H9 (cell line): ENCODE data around the gene WDR7. TPM values are rescaled to one million over a fixed set of nuclear protein-coding genes. Genes with fewer than 3 reads are reported as not detected.
A peak's percentile ranks its signal among the peaks of the same experiment; 100 is the strongest.

Experiments used
- DNase-seq: peaks from one replicate; pipeline ENCODE4 v3.0.0-alpha.2; 2017
- H2AFZ ChIP-seq: one replicate; pipeline ENCODE4 v1.6.1; 2013; ENCODE audit warnings: mild to moderate bottlenecking, low read length, control low read depth, moderate library complexity
- H2AK5ac ChIP-seq: 2 replicates; pipeline ENCODE4 v1.6.1; 2013; ENCODE audit warnings: low read length, control low read depth, mixed read lengths; ENCODE audit not compliant: insufficient read length
- H2BK120ac ChIP-seq: one replicate; pipeline ENCODE4 v1.6.1; 2013; ENCODE audit warnings: low read depth, mild to moderate bottlenecking, low read length, control low read depth, inconsistent platforms; ENCODE audit not compliant: poor library complexity, severe bottlenecking
- H2BK12ac ChIP-seq: 2 replicates; pipeline ENCODE4 v1.6.1; 2013; ENCODE audit warnings: low read length, control low read depth, mixed read lengths, low read depth; ENCODE audit not compliant: insufficient read length
- H2BK15ac ChIP-seq: 2 replicates; pipeline ENCODE4 v1.6.1; 2013; ENCODE audit warnings: low read depth, low read length, control low read depth
- H2BK20ac ChIP-seq: one replicate; pipeline ENCODE4 v1.6.1; 2013; ENCODE audit warnings: low read depth, mild to moderate bottlenecking, low read length, control low read depth, inconsistent platforms; ENCODE audit not compliant: poor library complexity, severe bottlenecking
- H2BK5ac ChIP-seq: 2 replicates; pipeline ENCODE4 v1.6.1; 2013; ENCODE audit warnings: low read length, control low read depth, mixed read lengths; ENCODE audit not compliant: insufficient read length
- H3K14ac ChIP-seq: 2 replicates; pipeline ENCODE4 v1.6.1; 2013; ENCODE audit warnings: low read length, control low read depth; ENCODE audit not compliant: insufficient read depth
- H3K18ac ChIP-seq: 2 replicates; pipeline ENCODE4 v1.6.1; 2013; ENCODE audit warnings: low read depth, mild to moderate bottlenecking, mixed read lengths, low read length, control low read depth; ENCODE audit not compliant: insufficient read length
- H3K23ac ChIP-seq: 2 replicates; pipeline ENCODE4 v1.6.1; 2013; ENCODE audit warnings: low read length, control low read depth, mixed read lengths, low read depth; ENCODE audit not compliant: insufficient read length
- H3K23me2 ChIP-seq: 2 replicates; pipeline ENCODE4 v1.6.1; 2013; ENCODE audit warnings: low read depth, mild to moderate bottlenecking, mixed read lengths, low read length, control low read depth; ENCODE audit not compliant: insufficient read length, poor library complexity, severe bottlenecking
- H3K27ac ChIP-seq: 2 replicates; pipeline ENCODE4 v1.5.1; 2013; ENCODE audit warnings: low read length, control low read depth, mixed read lengths, low read depth; ENCODE audit not compliant: insufficient read length
- H3K27me3 ChIP-seq: 2 replicates; pipeline ENCODE4 v1.6.1; 2013; ENCODE audit warnings: low read length, control low read depth, inconsistent platforms; ENCODE audit not compliant: insufficient read depth
- H3K4ac ChIP-seq: 2 replicates; pipeline ENCODE4 v1.6.1; 2013; ENCODE audit warnings: low read depth, mild to moderate bottlenecking, control low read depth, inconsistent platforms, low read length, moderate library complexity
- H3K4me1 ChIP-seq: 2 replicates; pipeline ENCODE4 v1.6.1; 2013; ENCODE audit warnings: low read length, control low read depth, inconsistent platforms; ENCODE audit not compliant: insufficient read depth
- H3K4me2 ChIP-seq: 2 replicates; pipeline ENCODE4 v1.6.1; 2013; ENCODE audit warnings: low read length, control low read depth, mixed read lengths; ENCODE audit not compliant: insufficient read length, insufficient read depth
- H3K56ac ChIP-seq: 2 replicates; pipeline ENCODE4 v1.6.1; 2013; ENCODE audit warnings: low read depth, mild to moderate bottlenecking, mixed read lengths, low read length, control low read depth; ENCODE audit not compliant: insufficient read length
- H3K79me1 ChIP-seq: 2 replicates; pipeline ENCODE4 v1.6.1; 2013; ENCODE audit warnings: low read depth, mild to moderate bottlenecking, moderate library complexity, low read length, control low read depth, inconsistent platforms; ENCODE audit not compliant: insufficient read depth, poor library complexity, severe bottlenecking
- H3K79me2 ChIP-seq: 2 replicates; pipeline ENCODE4 v1.6.1; 2013; ENCODE audit warnings: low read length, control low read depth, inconsistent platforms; ENCODE audit not compliant: insufficient read depth
- H3K9ac ChIP-seq: 2 replicates; pipeline ENCODE4 v1.6.1; 2013; ENCODE audit warnings: low read length, control low read depth, mixed read lengths; ENCODE audit not compliant: insufficient read length; ENCODE audit errors: extremely low read depth
- H3K9me3 ChIP-seq: one replicate; pipeline ENCODE4 v1.6.1; 2013; ENCODE audit warnings: low read depth, low read length, inconsistent platforms; ENCODE audit not compliant: control insufficient read depth
- H3T11ph ChIP-seq: one replicate; pipeline ENCODE4 v1.6.1; 2013; ENCODE audit warnings: mild to moderate bottlenecking, low read length, control low read depth, inconsistent platforms
- H4K20me1 ChIP-seq: one replicate; pipeline ENCODE4 v1.6.1; 2013; ENCODE audit not compliant: control insufficient read depth, insufficient read length, insufficient read depth
- H4K5ac ChIP-seq: 2 replicates; pipeline ENCODE4 v1.6.1; 2013; ENCODE audit warnings: low read depth, mild to moderate bottlenecking, mixed read lengths, low read length, control low read depth; ENCODE audit not compliant: insufficient read length
- H4K8ac ChIP-seq: replicated peaks from 2 replicates; pipeline ENCODE4 v1.6.1; 2013; ENCODE audit warnings: low read length, control low read depth, mixed read lengths, low read depth; ENCODE audit not compliant: insufficient read length
- H4K91ac ChIP-seq: 2 replicates; pipeline ENCODE4 v1.6.1; 2013; ENCODE audit warnings: low read depth, mild to moderate bottlenecking, moderate library complexity, mixed read lengths, low read length, control low read depth; ENCODE audit not compliant: insufficient read length
- H3K27ac Mint-ChIP-seq, 3 experiments: 2 replicates in 2 of 3; 3 replicates in 1 of 3; pipeline ENCODE4 v1.8.0; 2020 to 2021; ENCODE audit warnings: mixed read lengths in 3 of 3, mild to moderate bottlenecking in 1 of 3, moderate library complexity in 1 of 3
- H3K27me3 Mint-ChIP-seq: 2 replicates; pipeline ENCODE4 v1.8.0; 2021; ENCODE audit warnings: low read depth, mild to moderate bottlenecking, moderate library complexity, mixed read lengths
- H3K36me3 Mint-ChIP-seq, 3 experiments: 2 replicates in 2 of 3; 3 replicates in 1 of 3; pipeline ENCODE4 v1.8.0; 2020 to 2021; ENCODE audit warnings: low read depth in 3 of 3, mixed read lengths in 3 of 3; ENCODE audit not compliant: insufficient read depth in 1 of 3
- H3K4me1 Mint-ChIP-seq, 2 experiments: 2 replicates each; pipeline ENCODE4 v1.8.0; 2020; ENCODE audit warnings: mixed read lengths in 2 of 2
- H3K4me3 Mint-ChIP-seq, 2 experiments: 2 replicates in 1 of 2; 3 replicates in 1 of 2; pipeline ENCODE4 v1.8.0; 2020 to 2021; ENCODE audit warnings: mild to moderate bottlenecking in 2 of 2, mixed read lengths in 2 of 2, moderate library complexity in 1 of 2
- H3K9me3 Mint-ChIP-seq, 2 experiments: 2 replicates in 1 of 2; 3 replicates in 1 of 2; pipeline ENCODE4 v1.8.0; 2020; ENCODE audit warnings: mild to moderate bottlenecking in 2 of 2, mixed read lengths in 2 of 2, moderate library complexity in 1 of 2
- WGBS: extraction: QIAGEN DNeasy Blood & Tissue Kit; methylation state at CpG from one replicate; pipeline ENCODE4 v1.1.7; 2013; ENCODE audit warnings: missing lambda C conversion rate, low lambda C conversion rate, mixed read lengths; ENCODE audit not compliant: insufficient read length; ENCODE audit errors: extremely low coverage; 5-methylcytosine and 5-hydroxymethylcytosine counted together
- total RNA-seq: library from RNA; stranded (reverse); gene quantifications from 2 replicates; pipeline ENCODE4 v1.2.1, GENCODE V29; 2021
- TF ChIP-seq, protein P1 (sequence below): fragments of 200-600 bp; sonication (generic); conservative IDR thresholded peaks from 3 replicates; pipeline ENCODE4 v1.8.0; 2021; ENCODE audit warnings: antibody characterized with exemption, mild to moderate bottlenecking

WDR7 gene
- total RNA-seq, 1 experiment from 2014 or later = 14.8 TPM

GRCh38 chr18:56988022-56988421 lies 336.9 kb downstream of the WDR7 start:
- Histone ChIP-seq H2AK5ac (no peak overlapping the region), H3K56ac (no peak overlapping the region), H4K5ac (no peak overlapping the region), H4K91ac (no peak overlapping the region), H4K20me1 (no peaks in the 10 kb centered on the region), H2BK5ac (no peak overlapping the region), H2BK120ac (no peak overlapping the region), H3K4me2 (no peak overlapping the region), H2BK12ac (no peak overlapping the region), H3K14ac (no peak overlapping the region), H3K4me1 (no peaks in the 10 kb centered on the region; the same call in 1 of the 2 replicates), H3K79me2 (no peaks in the 10 kb centered on the region), H3K23me2 (no peaks in the 10 kb centered on the region), H3K9me3 (no peaks in the 10 kb centered on the region), H3K79me1 (no peaks in the 10 kb centered on the region), H3K9ac (no peak overlapping the region), H3K4ac (no peak overlapping the region), H3K23ac (no peak overlapping the region), H3K27me3 (no peaks in the 10 kb centered on the region), H2BK15ac (no peak overlapping the region), H3K18ac (no peak overlapping the region), H2AFZ (no peak overlapping the region), H4K8ac (no peak overlapping the region), H2BK20ac (peak overlapping the region; percentile 45), H3T11ph (no peak overlapping the region), H3K27ac (no peak overlapping the region)
- H3K9me3 Mint-ChIP-seq = no peaks in the 10 kb centered on the region
- H3K36me3 Mint-ChIP-seq = peaks cover 0 to 5% (median 0%) of the 10 kb centered on the region in 3 experiments; a peak in 1 of 7 replicates
- H3K27ac Mint-ChIP-seq = no peak overlapping the region
- no CpG with 5 or more reads among the region's 3 CpGs for WGBS
- TF ChIP-seq, protein P1, sequence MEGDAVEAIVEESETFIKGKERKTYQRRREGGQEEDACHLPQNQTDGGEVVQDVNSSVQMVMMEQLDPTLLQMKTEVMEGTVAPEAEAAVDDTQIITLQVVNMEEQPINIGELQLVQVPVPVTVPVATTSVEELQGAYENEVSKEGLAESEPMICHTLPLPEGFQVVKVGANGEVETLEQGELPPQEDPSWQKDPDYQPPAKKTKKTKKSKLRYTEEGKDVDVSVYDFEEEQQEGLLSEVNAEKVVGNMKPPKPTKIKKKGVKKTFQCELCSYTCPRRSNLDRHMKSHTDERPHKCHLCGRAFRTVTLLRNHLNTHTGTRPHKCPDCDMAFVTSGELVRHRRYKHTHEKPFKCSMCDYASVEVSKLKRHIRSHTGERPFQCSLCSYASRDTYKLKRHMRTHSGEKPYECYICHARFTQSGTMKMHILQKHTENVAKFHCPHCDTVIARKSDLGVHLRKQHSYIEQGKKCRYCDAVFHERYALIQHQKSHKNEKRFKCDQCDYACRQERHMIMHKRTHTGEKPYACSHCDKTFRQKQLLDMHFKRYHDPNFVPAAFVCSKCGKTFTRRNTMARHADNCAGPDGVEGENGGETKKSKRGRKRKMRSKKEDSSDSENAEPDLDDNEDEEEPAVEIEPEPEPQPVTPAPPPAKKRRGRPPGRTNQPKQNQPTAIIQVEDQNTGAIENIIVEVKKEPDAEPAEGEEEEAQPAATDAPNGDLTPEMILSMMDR = no peak
- no peak for DNase-seq
- H3K27me3 Mint-ChIP-seq = no peaks in the 10 kb centered on the region
- no peak overlapping the region for H3K4me3 Mint-ChIP-seq
- H3K4me1 Mint-ChIP-seq = peaks cover 29 to 31% of the 10 kb centered on the region in 2 experiments
